Measurements from ENCODE around the gene NUP88.

DNA sequence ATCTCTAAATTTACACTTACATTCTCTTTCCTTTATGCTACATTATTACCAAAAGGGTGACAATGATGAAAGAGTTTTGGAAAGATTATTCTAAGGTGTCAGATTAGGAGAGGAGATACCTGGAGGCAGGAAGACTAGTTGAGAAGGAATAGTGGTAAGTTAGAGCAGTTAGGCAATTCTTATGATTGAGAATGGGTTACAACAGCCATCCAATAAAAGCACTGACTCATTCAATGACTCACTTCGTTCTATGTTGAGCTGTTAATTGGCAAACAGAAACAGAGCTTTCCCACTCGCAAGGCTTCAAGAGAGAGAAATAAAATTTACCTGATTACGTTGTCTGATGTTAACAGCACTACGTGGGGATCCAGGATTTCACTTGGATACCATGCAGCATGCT is 5.8 kb downstream of the NUP88 start:
- TF ChIP-seq, protein P1, sequence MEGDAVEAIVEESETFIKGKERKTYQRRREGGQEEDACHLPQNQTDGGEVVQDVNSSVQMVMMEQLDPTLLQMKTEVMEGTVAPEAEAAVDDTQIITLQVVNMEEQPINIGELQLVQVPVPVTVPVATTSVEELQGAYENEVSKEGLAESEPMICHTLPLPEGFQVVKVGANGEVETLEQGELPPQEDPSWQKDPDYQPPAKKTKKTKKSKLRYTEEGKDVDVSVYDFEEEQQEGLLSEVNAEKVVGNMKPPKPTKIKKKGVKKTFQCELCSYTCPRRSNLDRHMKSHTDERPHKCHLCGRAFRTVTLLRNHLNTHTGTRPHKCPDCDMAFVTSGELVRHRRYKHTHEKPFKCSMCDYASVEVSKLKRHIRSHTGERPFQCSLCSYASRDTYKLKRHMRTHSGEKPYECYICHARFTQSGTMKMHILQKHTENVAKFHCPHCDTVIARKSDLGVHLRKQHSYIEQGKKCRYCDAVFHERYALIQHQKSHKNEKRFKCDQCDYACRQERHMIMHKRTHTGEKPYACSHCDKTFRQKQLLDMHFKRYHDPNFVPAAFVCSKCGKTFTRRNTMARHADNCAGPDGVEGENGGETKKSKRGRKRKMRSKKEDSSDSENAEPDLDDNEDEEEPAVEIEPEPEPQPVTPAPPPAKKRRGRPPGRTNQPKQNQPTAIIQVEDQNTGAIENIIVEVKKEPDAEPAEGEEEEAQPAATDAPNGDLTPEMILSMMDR (IDR thresholded peaks at IDR 0.05; ENCODE audit: low read length): no peak
- TF ChIP-seq EZH2 (optimal IDR thresholded peaks at IDR 0.05; ENCODE audit: low read depth, low read length): no peak

Data from MM.1S (cell line).